Activated T-helper 9 cell treated with anti-CD3 and anti-CD28 coated beads, Interleukin-2, amount 50 U/mL, for 16 hours (primary cell): ENCODE data around the gene B3GNT9.
A peak's percentile ranks its signal among the peaks of the same experiment; 100 is the strongest.
"Not testable (repeated sequence)": the region's sequence is repeated elsewhere in the genome, so short reads cannot be mapped to it uniquely, and the experiment has no call there.

Experiments
- DNase-seq: peaks from one replicate; pipeline ENCODE4 v3.0.0-alpha.2; 2020; ENCODE audit warnings: low read depth

Gene B3GNT9

DNA sequence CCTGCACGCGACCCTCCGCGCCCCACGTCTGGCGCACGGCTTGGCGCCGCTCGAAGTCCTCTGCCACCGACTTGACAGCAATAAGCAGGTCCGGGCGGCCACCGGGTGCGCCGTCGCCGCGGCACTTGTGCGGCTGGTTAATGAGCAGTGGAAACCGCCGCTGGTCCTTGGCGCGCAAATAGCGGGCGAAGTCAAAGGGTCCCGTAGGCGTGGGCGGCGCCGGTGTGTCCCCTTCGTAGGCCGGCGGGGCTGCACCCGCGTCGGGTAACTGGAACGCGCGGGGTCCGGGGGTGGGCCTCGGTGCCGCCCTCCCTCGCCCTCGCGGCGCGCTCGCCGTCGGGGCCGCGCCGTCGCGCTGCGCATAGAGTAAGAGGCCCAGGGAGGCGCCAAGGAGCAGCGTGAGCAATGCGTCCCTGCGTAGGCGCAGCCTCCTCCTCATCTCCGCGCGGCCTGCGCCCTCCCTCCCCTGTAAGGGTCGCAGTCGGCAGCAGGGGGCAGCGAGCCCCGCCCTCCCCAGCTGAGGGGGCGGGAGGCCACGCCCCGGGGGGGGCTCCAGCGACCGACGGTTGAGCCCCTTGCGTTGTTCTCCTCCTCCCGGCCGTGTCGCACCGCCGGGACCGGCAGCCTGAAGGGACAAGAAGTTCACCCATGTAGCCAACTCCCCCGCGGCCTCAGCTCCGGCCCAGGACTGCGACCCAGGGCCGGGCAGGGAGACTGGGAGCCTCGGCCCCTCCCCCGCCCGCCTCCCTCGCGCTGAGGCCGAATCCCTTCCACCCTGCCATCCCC, 558 bp downstream of the B3GNT9 start:
- peak; percentile 49 for DNase-seq

DNA sequence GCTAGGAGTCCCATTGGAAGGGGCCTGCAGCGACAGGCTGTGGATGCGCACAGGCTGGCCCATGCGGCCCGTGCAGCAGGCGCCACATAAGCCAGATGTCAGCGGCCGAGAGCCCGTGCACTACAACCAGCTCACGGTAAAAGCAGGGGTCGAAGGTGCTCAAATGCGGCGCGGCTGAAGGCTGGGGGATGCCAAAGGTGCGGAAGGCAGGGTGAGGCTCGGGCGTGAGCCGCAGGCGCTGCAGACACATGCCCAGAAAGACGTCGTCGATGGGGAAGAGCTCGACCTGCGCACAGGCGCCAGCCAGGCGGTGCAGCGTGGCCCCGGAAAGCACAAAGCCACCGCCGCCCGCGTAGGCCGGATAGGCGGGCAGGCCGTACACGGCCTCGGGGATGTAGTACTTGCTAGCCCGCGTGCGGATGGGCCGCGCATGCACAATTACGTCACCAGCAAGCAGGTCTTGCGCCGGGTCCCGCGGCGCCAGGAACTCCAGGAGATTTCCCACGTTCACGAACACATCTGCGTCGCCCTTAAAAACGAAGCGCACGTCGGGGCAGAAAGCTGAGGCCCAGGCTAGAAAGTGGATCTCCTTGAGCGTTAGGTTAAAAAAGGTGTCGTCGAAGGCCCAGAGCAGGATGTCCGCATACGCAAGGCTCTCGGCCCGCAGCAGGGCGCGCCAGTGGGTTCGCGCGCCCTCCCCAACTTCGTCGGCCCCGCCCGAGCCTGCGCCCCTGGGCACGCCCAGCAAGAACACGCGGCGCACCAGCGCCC, 1.3 kb downstream of the B3GNT9 start:
- DNase-seq: no peak

DNA sequence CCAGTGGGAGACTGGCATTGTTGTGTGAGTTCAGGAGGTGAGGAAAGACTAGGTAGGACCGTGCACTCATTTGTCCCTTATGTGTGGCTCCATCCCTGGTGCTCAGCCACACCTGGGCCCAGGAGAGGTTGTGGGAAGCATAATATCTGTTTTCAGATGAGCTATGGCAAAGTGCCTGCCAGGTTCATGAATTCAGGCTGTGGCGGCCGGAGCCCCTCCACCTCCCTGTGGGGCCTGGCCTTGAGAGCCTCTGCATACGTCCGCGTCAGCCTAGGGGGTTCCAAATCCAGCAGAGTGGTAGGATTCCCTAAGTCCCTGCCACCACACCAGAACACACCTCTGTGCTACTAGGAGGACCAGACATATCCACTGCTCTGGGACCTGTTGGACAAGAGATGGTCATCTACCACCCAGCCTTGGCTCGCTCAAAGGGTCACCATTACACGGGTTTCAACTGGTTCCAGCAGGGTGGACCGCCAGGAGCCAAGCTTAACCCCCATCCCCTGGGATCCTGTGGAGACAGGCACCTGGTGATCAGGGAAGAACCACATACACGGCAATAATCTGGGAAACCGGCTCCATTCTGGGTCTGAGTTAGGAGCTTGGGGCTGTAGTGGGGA, 2.0 kb downstream of the B3GNT9 start:
- no peak for DNase-seq

DNA sequence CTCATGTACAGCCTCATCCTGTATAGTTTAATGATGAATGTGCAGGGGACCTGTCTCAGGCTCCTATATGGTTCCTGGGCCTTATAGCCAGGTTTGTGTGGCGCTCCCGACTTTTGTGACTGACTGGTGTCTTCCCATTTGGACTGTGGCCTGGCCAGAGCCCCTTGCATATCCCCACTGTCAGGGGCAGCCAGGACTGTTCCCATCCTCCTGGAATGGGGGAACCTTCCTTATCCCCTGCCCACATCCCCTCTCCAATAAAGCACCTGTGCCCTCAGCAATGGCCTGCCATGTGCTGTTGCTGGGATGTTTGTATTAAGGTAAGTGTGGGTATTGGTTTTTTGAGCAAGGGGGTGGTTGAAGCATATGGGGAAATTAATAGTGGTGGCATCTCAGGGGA, 2.6 kb downstream of the B3GNT9 start:
- DNase-seq: no peak

DNA sequence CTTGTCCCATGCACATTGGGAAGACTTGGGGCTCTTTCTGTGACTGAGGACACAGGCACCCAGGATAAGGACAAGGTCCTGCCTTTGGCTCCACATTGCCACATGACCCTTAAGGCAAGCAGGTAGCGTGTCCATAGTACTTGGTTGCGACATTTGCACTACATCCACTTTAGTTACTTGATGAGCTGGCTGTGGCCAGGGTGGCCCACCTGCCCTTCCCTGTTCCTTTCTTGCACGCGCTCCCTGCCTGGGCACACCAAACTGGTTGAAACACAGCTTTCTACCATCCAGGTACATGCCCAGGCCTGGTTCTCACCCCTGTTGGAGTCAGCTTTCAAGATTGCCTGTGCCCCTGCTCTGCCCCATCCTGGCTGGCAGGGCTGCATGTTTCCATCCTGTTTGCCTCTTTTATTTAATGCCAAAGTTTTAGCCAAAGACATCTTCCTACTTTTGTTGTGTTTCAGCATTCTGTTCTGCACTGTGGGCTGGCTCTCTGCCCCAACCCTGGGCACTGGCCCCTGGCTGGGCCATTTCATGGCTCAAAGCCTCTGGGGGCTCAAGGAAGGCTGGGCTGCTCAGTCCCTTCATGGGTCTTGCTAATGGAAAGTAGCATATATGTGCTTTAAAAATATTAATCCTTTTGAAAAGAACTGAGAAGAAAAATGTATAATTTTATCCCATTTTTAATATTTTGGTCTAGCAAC, 3.2 kb downstream of the B3GNT9 start:
- no peak for DNase-seq

DNA sequence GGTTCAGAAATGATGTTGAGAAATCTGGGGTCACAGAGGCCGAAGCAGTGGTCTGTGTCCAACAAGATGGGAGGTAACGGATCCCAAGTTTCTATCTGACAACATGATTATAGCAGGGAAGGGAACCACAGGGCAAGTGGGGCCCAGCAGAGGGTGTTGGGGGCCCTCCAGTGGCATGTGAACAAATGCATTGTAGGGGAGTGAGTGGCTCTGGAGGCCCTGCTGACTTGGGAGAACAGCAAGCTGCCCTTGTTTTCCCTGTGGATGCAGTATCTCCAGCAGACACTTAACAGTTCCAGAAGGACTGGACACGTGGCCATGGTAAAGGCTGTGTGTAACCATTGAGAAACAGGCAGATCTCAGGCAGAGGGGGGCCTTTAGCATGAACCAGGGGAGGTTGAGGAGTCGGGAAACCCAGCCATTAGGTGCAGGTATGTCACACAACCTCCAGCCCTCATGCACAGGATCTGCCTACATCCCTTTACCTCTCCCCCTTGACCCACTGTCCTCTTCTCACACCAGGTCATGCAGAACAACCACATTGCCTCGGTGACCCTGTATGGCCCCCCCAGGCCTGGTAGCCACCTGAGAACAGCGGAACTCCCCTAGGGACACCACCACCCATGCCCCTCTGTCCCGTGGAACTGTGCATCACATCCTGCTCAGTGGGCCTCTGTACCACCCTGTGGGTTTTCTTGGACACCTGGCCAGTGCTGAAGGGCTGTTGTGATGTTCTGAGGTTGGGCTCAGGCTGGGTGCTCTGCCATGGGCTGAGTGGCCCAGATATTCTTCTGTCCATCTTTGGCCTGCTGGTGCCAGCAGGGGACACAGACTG, 4.1 kb downstream of the B3GNT9 start:
- DNase-seq: no peak

DNA sequence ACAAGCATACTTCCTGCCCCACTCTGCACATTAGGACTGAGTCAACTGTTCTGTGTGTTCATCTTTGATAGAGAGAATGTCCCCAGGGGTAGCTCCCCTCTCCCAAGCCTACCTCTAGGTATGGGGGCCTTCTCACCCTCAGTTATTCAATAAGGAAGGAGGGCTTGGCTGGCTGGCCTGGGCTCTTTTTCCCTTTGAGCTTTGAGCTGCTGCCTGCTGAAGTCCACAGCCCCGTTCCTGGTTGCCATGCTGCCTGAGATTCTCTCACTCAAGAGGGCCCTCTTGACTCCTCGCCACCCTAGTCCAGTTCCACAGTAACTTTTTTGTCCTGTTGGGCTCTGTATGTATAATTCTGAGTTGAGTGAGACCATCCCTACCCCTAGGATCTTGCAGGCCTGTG, 5.1 kb downstream of the B3GNT9 start:
- DNase-seq: no peak

DNA sequence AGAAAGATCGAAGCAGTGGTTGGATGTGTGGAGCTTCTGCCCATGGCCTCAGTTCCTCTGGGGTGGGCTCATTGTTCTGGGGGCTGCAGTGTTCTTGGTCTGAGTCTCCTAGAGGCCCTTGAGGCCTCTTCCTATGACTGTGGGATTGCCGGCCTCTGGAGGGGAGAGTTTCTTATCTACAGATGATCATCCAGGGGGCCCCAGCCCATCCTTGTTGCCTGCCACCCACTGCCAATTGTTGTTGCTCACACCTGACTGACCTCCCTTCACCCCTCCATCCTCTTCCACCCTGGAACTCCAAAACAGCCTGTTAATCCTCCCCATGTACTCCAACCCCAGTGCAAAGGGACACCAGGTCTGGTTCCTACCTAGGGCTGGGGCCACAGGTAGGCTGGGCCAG, 5.9 kb downstream of the B3GNT9 start:
- DNase-seq: no peak

DNA sequence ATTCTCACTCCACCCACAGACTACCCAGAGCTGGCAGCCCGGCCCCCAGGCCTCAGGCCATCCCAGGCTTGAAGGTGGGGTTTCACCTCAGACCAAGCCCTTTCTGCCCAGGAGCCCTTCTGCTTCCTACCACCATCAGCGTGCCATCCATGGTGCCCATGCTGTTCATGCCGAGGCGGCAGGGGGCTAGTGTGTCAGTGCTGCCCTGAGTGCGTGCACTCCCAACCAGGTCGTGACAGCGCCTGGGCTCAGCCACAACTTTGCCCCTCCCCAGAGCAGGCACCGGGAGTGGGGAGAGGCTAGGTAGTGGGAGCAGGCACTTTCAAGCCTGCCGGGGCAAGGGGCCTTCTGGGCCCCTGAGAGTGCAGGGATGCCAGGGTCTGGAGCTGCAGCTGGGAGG, 8.5 kb downstream of the B3GNT9 start:
- DNase-seq: no peak

DNA sequence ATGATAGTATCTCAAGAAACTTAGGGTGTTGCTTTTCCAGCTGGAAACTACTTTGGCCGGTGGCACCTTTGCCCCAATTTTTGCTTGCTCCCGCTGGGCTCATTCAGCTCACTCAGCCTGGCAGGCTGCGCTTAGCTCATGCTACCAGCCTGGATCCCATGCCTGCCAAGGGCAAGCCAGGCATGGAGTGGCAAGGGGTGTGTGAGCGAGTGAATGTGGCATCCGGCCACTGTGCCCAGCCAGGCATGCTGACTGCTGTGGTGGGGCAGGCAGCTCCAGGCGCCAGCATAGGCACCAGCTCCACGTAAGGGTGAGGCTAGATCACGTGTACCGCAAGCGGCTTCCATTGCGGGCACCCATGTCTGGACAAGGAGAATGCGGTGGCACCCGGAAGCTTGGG, 9.4 kb downstream of the B3GNT9 start:
- DNase-seq: no peak

DNA sequence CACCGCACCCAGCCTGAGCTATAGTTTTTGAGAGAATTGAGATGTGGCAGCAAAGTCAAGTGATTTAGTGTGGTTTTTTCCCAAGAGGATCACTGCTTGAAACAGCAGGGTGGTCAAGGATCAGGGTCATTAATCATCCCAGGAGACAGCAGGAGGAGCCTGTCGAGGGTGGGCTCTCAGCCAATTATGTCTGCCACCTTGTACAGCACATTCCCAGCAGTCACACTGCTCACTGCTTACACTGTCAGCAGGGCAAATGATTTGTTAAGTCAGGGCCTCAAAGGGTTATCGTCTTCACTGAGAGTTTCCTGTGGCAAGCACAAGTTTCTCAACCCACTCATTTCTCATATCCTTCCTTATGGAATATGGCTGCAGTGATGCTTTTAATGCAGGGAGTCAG, 13.2 kb downstream of the B3GNT9 start:
- DNase-seq: no peak

DNA sequence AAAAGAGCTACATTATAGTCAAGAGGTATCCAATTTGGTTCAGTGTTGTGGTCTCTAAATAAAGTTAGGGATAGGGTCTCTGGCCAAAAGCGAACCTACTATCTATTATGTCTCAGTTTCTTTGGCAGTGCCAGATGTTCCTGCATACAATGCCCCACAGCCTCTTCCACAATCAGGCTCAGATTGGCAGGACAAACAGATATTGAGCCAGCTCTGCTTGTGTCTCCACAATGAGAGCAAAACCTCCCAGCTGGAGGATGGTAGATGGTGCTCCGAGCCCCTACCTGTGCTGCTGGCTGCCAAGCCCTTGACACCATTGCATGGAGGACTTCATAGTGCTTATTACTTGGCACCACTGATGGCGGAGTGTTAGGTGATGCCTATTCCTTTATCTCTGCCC, 21.4 kb downstream of the B3GNT9 start:
- no peak for DNase-seq

DNA sequence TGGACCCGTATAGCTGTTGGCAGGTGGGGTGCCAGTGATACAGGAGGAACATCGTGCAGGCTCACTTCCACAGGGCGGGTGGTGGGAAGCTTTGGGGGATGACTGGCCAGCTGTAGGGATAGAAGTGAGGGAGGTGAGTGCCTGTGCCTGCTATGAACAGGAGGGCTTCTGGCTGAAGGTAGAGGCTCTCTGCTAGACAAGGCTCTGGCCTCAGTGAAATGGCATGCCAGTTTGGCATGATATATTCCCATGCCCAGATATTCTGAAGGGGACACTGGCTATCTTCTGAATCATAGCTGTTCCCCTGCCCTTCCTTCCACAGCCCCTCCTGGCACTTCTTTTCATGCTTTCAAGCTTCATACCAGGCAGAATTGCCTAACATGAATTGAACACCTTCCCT, 21.9 kb downstream of the B3GNT9 start:
- DNase-seq: no peak

DNA sequence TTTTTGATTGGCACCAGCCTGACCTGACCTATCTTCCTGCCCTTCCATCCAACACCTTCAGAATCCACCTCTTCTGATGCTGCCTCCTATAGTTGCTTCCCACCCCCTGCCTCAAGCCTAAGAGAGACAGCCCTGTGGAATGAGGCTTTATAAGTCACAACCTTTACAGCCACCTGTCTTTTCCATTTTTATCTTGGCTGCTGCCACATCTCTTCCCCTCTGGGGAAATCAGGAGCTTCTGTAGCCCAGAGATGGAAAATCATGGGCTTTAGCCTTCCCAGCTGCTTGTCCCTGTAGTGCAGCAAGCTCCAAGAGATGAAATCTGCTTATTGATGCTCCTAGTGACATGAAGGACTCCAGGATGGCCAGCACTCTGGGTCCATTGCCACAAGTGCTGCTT, 22.4 kb downstream of the B3GNT9 start:
- no peak for DNase-seq

DNA sequence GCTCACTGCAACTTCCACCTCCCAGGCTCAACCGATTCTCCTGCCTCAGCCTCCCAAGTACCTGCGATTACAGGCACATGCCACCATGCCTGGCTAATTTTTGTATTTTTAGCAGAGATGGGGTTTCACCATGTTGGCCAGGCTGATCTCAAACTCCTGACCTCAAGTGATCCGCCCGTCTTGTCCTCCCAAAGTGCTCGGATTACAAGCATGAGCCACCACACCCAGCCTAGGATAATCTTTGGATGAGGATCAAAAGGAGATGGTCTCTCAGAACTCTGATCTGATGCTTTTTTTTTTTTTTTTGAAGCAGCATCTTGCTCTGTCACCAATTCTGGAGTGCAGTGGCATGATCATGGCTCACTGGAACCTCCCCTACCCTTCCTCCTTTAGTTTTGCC, 28.0 kb downstream of the B3GNT9 start:
- not testable (repeated sequence) for DNase-seq

DNA sequence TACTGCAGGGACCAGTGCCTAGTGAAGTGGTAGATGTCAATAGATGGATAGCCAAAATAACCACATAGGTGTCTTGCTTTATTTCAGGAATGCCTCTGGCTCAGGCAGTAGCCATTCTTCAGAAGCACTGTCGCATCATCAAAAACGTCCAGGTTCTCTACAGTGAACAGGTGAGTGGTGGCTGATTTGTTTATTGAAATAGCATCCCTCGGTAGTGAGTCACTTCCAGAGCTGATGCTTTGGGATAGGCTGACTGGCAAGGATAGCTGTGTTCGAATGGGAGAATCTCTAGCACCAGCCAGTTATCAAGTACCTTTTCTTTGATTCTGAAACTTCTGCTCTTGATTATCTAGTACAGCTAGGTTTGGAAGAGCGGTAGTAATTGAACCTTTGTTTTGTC, 30.8 kb downstream of the B3GNT9 start:
- DNase-seq: no peak

DNA sequence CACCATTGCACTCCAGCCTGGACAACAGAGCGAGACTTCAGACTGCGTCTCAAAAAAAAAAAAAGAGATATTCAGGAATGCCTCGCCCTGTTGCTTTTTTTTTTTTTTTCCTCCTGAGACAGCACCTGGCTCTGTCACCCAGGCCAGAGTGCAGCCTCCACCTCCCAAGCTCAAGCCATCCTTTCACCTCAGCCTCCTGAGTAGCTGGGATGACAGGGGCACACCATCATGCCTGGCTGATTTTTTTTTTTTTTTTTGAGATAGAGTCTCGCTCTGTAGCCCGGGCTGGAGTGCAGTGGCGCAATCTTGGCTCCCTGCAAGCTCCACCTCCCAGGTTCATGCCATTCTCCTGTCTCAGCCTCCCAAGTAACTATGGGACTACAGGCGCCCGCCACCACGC, 33.1 kb downstream of the B3GNT9 start:
- no peak for DNase-seq

DNA sequence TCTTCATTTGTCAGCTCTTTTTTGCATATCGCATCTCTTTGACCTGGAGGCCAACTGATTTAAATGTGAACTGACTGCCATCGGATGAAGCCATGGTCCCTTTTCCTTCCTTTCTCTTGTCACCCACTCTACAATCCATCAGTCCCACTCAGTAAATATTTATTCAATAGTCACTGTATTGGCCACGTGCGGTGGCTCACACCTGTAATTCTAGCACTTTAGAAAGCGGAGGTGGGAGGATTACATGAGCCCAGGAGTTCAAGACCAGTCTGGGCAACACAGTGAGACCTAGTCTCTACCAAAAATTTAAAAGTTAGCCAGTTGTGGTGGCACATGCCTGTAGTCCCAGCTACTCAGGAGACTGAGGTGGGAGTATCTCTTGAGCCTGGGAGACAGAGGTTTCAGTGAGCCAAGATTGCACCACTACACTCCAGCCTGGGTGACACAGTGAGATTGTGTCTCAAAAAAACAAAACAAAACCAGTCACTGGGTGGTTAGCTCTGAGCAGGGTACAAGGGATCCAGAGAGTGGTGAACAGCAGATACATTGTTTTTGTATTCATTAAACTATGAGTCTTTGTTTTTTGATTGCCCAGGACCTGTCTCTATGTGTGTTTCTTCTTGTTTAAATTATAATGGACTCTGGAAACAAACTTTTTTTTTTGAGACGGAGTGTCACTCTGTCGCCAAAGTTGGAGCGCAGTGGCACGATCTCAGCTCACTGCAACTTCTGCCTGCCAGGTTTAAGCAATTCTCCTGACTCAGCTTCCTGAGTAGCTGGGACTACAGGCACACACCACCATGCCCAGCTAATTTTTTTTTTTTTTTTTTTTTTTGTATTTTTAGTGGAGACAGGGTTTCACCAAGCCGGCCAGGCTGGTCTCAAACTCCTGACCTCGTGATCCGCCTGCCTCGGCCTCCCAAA, 34.1 kb downstream of the B3GNT9 start:
- no peak for DNase-seq

DNA sequence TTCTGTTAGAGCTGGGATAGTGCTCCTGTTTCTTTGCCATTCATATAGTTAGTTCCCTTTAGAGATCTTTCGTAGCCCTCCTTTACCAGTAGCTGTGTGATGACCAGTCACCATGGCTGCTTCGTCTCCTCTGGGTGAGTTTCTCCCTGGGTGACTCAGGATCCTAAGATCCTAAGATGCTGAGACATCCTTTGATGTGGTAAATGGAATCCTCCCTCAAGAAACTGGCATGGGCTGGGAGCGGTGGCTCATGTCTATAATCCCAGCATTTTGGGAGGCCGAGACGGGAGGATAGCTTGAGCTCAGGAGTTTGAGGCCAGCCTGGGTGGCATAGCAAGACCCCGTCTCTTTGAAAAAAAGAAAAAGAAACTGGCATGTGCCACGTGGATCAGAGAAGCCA, 35.2 kb downstream of the B3GNT9 start:
- DNase-seq: no peak

DNA sequence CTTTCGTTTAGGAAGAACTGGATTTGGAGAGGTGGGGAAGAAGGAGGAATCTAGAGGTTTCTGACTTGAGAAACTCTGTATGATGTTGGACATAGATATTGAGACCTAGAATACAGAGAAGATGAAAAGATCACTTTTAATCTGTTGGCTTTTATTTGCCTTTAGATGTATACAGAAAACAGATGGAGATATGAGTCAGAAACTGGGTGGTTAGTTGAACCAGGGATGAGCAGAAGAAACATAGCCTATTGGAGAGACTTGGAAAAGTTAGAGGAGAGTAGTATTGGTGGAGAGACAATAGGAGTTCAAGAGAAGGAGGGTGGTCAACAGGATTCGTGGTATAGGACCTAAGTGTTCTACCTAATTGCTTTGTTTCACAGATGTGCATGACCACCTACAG, 36.0 kb downstream of the B3GNT9 start:
- no peak for DNase-seq
